OCI-LY1 (cell line): ENCODE results near the gene C16orf74.

ENCODE experiments used
- H2AFZ ChIP-seq: fragments of 200-600 bp; sonication (generic), shearing (Covaris generic); 2 replicates; pipeline ENCODE4 v1.6.0; 2014; ENCODE audit warnings: antibody characterized with exemption, mild to moderate bottlenecking, low read length
- H3F3A ChIP-seq: fragments of 200-600 bp; sonication (generic), shearing (Covaris generic); 2 replicates; pipeline ENCODE4 v1.6.0; 2014; ENCODE audit warnings: mild to moderate bottlenecking, antibody characterized with exemption, low read length, moderate library complexity; ENCODE audit not compliant: insufficient read depth
- H3K27ac ChIP-seq: fragments of 200-600 bp; sonication (generic); 2 replicates; pipeline ENCODE4 v1.5.1; 2014; ENCODE audit warnings: low read length, mixed run types, mild to moderate bottlenecking, low read depth; ENCODE audit not compliant: poor library complexity, severe bottlenecking
- H3K27me3 ChIP-seq: fragments of 200-600 bp; sonication (generic); 2 replicates; pipeline ENCODE4 v1.6.0; 2014; ENCODE audit warnings: antibody characterized with exemption, mild to moderate bottlenecking, low read length, moderate library complexity; ENCODE audit not compliant: insufficient read depth
- H3K36me3 ChIP-seq: fragments of 200-600 bp; sonication (generic); 2 replicates; pipeline ENCODE4 v1.6.1; 2014; ENCODE audit warnings: mild to moderate bottlenecking, antibody characterized with exemption, low read length, moderate library complexity, mixed read lengths; ENCODE audit not compliant: insufficient read depth
- H3K4me1 ChIP-seq: fragments of 200-600 bp; sonication (generic); 2 replicates; pipeline ENCODE4 v1.5.1; 2014; ENCODE audit warnings: mild to moderate bottlenecking, low read length, moderate library complexity; ENCODE audit not compliant: insufficient read depth, severe bottlenecking
- H3K4me2 ChIP-seq: fragments of 200-600 bp; sonication (generic), shearing (Covaris generic); 2 replicates; pipeline ENCODE4 v1.6.1; 2014; ENCODE audit warnings: low read length
- H3K4me3 ChIP-seq: fragments of 200-600 bp; sonication (generic); 2 replicates; pipeline ENCODE4 v1.5.1; 2014; ENCODE audit warnings: low read length, low read depth, mild to moderate bottlenecking, mixed read lengths; ENCODE audit not compliant: poor library complexity, severe bottlenecking
- H3K79me2 ChIP-seq: fragments of 200-600 bp; shearing (Covaris generic); 2 replicates; pipeline ENCODE4 v1.6.1; 2016; ENCODE audit warnings: mixed run types, low read length, mixed read lengths; ENCODE audit not compliant: insufficient read depth
- H3K9ac ChIP-seq: fragments of 200-600 bp; sonication (generic), shearing (Covaris generic); 2 replicates; pipeline ENCODE4 v1.6.1; 2014; ENCODE audit warnings: mild to moderate bottlenecking, low read length, mixed read lengths
- H3K9me2 ChIP-seq: fragments of 200-600 bp; sonication (generic), shearing (Covaris generic); 2 replicates; pipeline ENCODE4 v1.6.1; 2014; ENCODE audit warnings: low read depth, mild to moderate bottlenecking, low read length, mixed read lengths
- H3K9me3 ChIP-seq: fragments of 200-600 bp; shearing (Covaris generic); 2 replicates; pipeline ENCODE4 v1.6.1; 2014; ENCODE audit warnings: low read length, mixed read lengths
- H4K20me1 ChIP-seq: fragments of 200-600 bp; sonication (generic), shearing (Covaris generic); 2 replicates; pipeline ENCODE4 v1.6.0; 2016; ENCODE audit warnings: mild to moderate bottlenecking, low read length; ENCODE audit not compliant: insufficient read depth
- EZH2 ChIP-seq: fragments of 200-600 bp; sonication (generic), shearing (Covaris generic); IDR thresholded peaks from 2 replicates; pipeline ENCODE4 v1.8.0; 2017; ENCODE audit warnings: borderline replicate concordance, mixed run types, mild to moderate bottlenecking, antibody characterized with exemption, low read length, moderate library complexity, mixed read lengths
- TF ChIP-seq, protein P1 (sequence below): fragments of 200-600 bp; sonication (generic), shearing (Covaris generic); IDR thresholded peaks from 2 replicates; pipeline ENCODE4 v1.5.1; 2017; ENCODE audit warnings: mild to moderate bottlenecking, antibody characterized with exemption, low read length, moderate library complexity, mixed read lengths

C16orf74 gene

DNA sequence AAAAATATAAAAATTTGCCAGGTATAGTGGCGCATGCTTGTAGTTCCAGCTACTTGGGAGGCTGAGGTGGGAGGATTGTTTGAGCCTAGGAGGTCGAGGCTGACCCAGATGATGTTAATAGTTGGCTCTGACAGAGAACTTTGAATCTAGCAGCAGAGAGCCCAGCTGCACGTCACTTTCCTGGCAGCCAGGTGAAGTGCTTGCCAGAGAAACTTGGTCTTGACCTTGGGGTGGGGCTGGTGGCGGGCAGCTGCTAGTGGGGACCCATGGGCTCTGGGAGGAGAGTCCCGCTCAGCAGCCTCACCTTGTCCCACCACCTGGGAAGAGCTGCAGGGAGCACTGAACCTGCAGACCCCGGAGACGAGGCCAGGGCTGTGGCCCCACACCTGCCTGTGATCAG is 3.1 kb upstream of the C16orf74 start:
- Histone ChIP-seq H3F3A (peaks cover 4% of the 10 kb centered on the region; the same call in 1 of the 2 replicates), H3K4me2 (no peak overlapping the region), H3K4me1 (peaks cover 85% of the 10 kb centered on the region), H3K9ac (no peak overlapping the region), H3K9me3 (no peaks in the 10 kb centered on the region), H3K27me3 (peaks cover 9% of the 10 kb centered on the region; the same call in 1 of the 2 replicates), H3K9me2 (no peaks in the 10 kb centered on the region), H3K79me2 (no peaks in the 10 kb centered on the region), H3K36me3 (no peaks in the 10 kb centered on the region), H3K27ac (peak overlapping the region; percentile 32), H2AFZ (no peak overlapping the region), H3K4me3 (no peak overlapping the region), H4K20me1 (no peaks in the 10 kb centered on the region)
- TF ChIP-seq, protein P1, sequence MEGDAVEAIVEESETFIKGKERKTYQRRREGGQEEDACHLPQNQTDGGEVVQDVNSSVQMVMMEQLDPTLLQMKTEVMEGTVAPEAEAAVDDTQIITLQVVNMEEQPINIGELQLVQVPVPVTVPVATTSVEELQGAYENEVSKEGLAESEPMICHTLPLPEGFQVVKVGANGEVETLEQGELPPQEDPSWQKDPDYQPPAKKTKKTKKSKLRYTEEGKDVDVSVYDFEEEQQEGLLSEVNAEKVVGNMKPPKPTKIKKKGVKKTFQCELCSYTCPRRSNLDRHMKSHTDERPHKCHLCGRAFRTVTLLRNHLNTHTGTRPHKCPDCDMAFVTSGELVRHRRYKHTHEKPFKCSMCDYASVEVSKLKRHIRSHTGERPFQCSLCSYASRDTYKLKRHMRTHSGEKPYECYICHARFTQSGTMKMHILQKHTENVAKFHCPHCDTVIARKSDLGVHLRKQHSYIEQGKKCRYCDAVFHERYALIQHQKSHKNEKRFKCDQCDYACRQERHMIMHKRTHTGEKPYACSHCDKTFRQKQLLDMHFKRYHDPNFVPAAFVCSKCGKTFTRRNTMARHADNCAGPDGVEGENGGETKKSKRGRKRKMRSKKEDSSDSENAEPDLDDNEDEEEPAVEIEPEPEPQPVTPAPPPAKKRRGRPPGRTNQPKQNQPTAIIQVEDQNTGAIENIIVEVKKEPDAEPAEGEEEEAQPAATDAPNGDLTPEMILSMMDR: no peak
- no peak for TF ChIP-seq EZH2

DNA sequence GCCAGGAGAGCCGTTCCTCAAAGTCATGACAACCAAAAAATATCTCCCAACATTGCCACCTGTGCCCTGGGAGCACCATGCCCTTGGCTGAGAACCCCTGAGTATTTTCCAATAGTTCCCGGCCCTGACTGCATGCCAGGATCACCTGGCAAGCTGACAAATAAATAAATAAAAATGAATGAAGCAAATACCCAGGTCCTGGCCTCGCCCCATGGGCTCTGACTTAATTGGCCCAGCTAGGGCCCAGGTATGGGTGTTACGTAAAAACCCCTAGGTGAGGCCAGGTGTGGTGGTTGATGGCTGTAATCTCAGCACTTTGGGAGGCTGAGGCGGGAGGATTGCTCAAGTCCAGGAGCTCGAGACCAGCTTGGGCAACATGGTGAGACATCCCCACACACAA is 2.7 kb upstream of the C16orf74 start:
- Histone ChIP-seq H3K79me2 (no peaks in the 10 kb centered on the region), H2AFZ (no peak overlapping the region), H3K27me3 (peaks cover 9% of the 10 kb centered on the region; the same call in 1 of the 2 replicates), H3K36me3 (no peaks in the 10 kb centered on the region), H3K9me2 (no peaks in the 10 kb centered on the region), H3K9ac (no peak overlapping the region), H4K20me1 (no peaks in the 10 kb centered on the region), H3K9me3 (no peaks in the 10 kb centered on the region), H3K4me3 (no peak overlapping the region), H3K4me1 (peaks cover 81% of the 10 kb centered on the region), H3F3A (peaks cover 4% of the 10 kb centered on the region; the same call in 1 of the 2 replicates), H3K4me2 (no peak overlapping the region), H3K27ac (peak overlapping the region; percentile 35)
- no peak for TF ChIP-seq EZH2
- TF ChIP-seq, protein P1: no peak

DNA sequence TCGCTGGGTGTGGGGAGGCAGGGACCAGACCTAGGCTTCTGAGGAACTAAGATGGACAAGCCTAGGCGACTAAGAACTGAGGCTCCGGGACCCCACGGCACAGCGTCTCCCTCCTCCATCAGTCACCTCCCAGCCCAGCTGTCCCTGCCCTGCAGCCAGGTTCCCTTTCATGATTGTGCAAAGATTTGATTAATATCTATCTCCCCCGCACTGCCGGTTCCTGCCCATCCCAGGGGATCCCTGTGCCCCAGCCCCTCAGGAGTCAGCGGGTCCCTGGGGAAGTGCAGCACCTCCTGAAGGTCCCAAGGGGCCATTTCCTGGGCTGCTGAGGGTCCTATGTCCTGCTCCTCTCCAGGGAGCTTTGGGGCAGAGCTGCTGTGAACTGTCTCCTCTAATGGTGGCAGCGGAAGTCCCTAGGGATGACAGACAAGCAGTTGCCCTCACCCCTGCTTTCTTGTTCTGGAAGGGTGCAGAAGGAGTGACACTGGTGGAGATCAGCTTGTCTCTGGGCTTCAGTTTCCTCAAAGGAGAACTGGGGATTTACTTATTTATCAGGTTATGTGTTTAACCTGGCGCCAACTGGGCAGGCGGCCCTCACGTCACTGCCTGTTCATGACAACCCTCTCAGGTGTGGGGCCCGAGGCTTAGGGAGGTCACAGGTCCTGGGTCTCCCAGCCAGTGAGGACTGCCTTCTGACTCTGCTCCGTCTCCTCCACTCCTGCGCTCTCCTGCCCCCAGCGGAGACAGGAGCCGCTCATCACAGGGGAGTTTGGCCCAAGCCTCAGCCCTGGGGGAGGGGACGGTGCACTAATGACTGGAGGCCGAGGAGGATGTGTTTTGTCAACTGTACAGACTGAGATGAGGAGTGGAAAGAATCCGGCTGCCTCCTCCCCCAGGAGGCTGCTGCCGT is 1.9 kb upstream of the C16orf74 start:
- Histone ChIP-seq H3K9me2 (no peaks in the 10 kb centered on the region), H3K9me3 (no peaks in the 10 kb centered on the region), H3K27ac (peak overlapping the region; percentile 35), H3K36me3 (no peaks in the 10 kb centered on the region), H3F3A (0 out of 2 replicates have a peak, but pooled peaks cover under 1% of the 10 kb centered on the region), H3K79me2 (no peaks in the 10 kb centered on the region), H2AFZ (no peak overlapping the region), H3K4me3 (no peak overlapping the region), H3K4me2 (peak overlapping the region; percentile 18), H3K27me3 (peaks cover 9% of the 10 kb centered on the region; the same call in 1 of the 2 replicates), H4K20me1 (no peaks in the 10 kb centered on the region), H3K4me1 (peaks cover 73% of the 10 kb centered on the region), H3K9ac (no peak overlapping the region)
- TF ChIP-seq, protein P1: peak; percentile 40; the same call in 1 of the 2 replicates
- TF ChIP-seq EZH2: no peak
